Coronary artery (tissue), 2 donors: Measurements from ENCODE around the gene GSAP.

Experiments
- DNase-seq: peaks from one replicate; pipeline ENCODE4 v3.0.0-alpha.2; 2017; ENCODE audit warnings: low spot score
- H3K27ac ChIP-seq, 2 donors: fragments of 200-600 bp; sonication (generic); one replicate each; pipeline ENCODE4 v1.5.1; 2016 to 2019
- H3K4me3 ChIP-seq: fragments of 200-600 bp; sonication (generic); 2 replicates; pipeline ENCODE4 v1.5.1; 2016; ENCODE audit warnings: mild to moderate bottlenecking, moderate library complexity
- CTCF ChIP-seq: fragments of 200-600 bp; sonication (generic); IDR thresholded peaks from one replicate; pipeline ENCODE4 v1.5.1; 2019; ENCODE audit warnings: antibody characterized with exemption

Gene GSAP

GRCh38 chr7:77450613-77451012 is 34.5 kb upstream of the GSAP start:
- no peak for TF ChIP-seq CTCF
- no peak for DNase-seq
- no peak overlapping the region for H3K27ac ChIP-seq
- no peak overlapping the region for H3K4me3 ChIP-seq

- TF ChIP-seq CTCF, result no peak
- DNase-seq, result no peak
- Histone ChIP-seq H3K27ac (no peak overlapping the region), H3K4me3 (no peak overlapping the region)
Measured at GRCh38 chr7:77450054-77450453, 33.9 kb upstream of the GSAP start.

- H3K27ac ChIP-seq, result no peak overlapping the region
Measured at GRCh38 chr7:77447616-77448015, 31.5 kb upstream of the GSAP start.

GRCh38 chr7:77444123-77444522 is 28.0 kb upstream of the GSAP start:
- H3K4me3 ChIP-seq, result no peak overlapping the region
- no peak overlapping the region for H3K27ac ChIP-seq
- DNase-seq, result no peak
- no peak for TF ChIP-seq CTCF

More at GRCh38 chr7:77447616-77448015, 31.5 kb upstream of the GSAP start:
- no peak for TF ChIP-seq CTCF
- DNase-seq, result no peak
- H3K4me3 ChIP-seq, result no peak overlapping the region

- Histone ChIP-seq H3K4me3 (no peak overlapping the region), H3K27ac (no peak overlapping the region)
- no peak for DNase-seq
- TF ChIP-seq CTCF, result no peak
Measured at GRCh38 chr7:77443042-77443441, 26.9 kb upstream of the GSAP start.

GRCh38 chr7:77442636-77443035 is 26.5 kb upstream of the GSAP start:
- DNase-seq, result no peak
- H3K4me3 ChIP-seq, result no peak overlapping the region
- TF ChIP-seq CTCF, result no peak
- no peak overlapping the region for H3K27ac ChIP-seq

- no peak for DNase-seq
- TF ChIP-seq CTCF, result no peak
- Histone ChIP-seq H3K27ac (no peak overlapping the region), H3K4me3 (no peak overlapping the region)
Measured at GRCh38 chr7:77441046-77441445, 24.9 kb upstream of the GSAP start.
